MM.1S (cell line): Measurements from ENCODE around the gene SH2D2A.

Experiments
- EZH2 ChIP-seq: fragments of 300-600 bp; sonication (generic); optimal IDR thresholded peaks from 2 replicates; pipeline ENCODE3; 2017; ENCODE audit warnings: low read depth, mild to moderate bottlenecking, antibody characterized with exemption, low read length, mixed read lengths
- TF ChIP-seq, protein P1 (sequence below): fragments of 300-600 bp; sonication (generic); IDR thresholded peaks from 2 replicates; pipeline ENCODE4 v1.5.1; 2016; ENCODE audit warnings: antibody characterized with exemption, low read length, mixed read lengths

DNA sequence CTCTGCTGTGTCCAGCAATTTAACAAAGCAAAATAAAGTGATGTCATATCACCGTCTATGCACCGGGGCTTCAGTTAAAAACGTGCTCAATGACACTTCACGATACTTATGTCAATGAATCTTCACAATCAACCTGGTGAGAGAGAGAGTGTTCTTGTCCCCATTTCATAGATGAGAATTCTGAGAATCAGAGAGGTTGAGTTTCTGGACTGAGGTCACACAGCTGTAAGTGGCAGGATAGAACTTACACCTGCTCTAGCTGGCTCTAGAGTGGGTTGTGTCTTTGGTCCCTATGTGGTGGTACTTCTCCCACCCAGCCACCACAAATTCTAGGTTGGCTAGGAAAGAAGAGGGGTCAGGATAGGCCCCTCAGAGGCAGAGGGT, 49.2 kb upstream of the SH2D2A start:
- TF ChIP-seq, protein P1, sequence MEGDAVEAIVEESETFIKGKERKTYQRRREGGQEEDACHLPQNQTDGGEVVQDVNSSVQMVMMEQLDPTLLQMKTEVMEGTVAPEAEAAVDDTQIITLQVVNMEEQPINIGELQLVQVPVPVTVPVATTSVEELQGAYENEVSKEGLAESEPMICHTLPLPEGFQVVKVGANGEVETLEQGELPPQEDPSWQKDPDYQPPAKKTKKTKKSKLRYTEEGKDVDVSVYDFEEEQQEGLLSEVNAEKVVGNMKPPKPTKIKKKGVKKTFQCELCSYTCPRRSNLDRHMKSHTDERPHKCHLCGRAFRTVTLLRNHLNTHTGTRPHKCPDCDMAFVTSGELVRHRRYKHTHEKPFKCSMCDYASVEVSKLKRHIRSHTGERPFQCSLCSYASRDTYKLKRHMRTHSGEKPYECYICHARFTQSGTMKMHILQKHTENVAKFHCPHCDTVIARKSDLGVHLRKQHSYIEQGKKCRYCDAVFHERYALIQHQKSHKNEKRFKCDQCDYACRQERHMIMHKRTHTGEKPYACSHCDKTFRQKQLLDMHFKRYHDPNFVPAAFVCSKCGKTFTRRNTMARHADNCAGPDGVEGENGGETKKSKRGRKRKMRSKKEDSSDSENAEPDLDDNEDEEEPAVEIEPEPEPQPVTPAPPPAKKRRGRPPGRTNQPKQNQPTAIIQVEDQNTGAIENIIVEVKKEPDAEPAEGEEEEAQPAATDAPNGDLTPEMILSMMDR = no peak
- TF ChIP-seq EZH2 = no peak
